GM23248 (cell line): ENCODE measurements around the gene LRP1. TPM values are rescaled to one million over a fixed set of nuclear protein-coding genes. Genes with fewer than 3 reads are reported as not detected.

Experiments
- DNase-seq: peaks from one replicate; pipeline ENCODE4 v3.0.0-alpha.2; 2015
- H2AFZ ChIP-seq: fragments of 200-600 bp; sonication (generic); 2 replicates; pipeline ENCODE4 v1.6.1; 2016; ENCODE audit warnings: antibody characterized with exemption
- H3F3A ChIP-seq: fragments of 200-600 bp; sonication (generic); 2 replicates; pipeline ENCODE4 v1.6.1; 2016; ENCODE audit warnings: mild to moderate bottlenecking, antibody characterized with exemption, mixed run types; ENCODE audit not compliant: insufficient read depth
- H3K27ac ChIP-seq: fragments of 200-600 bp; sonication (generic); 2 replicates; pipeline ENCODE4 v1.5.1; 2016; ENCODE audit warnings: mild to moderate bottlenecking
- H3K27me3 ChIP-seq: fragments of 200-600 bp; sonication (generic); replicated peaks from 2 replicates; pipeline ENCODE4 v1.6.1; 2016; ENCODE audit warnings: mild to moderate bottlenecking; ENCODE audit not compliant: insufficient read depth
- H3K36me3 ChIP-seq: fragments of 200-600 bp; sonication (generic); 2 replicates; pipeline ENCODE4 v1.6.1; 2016; ENCODE audit warnings: low read depth, mild to moderate bottlenecking
- H3K4me1 ChIP-seq: fragments of 200-600 bp; sonication (generic); 2 replicates; pipeline ENCODE4 v1.6.1; 2016; ENCODE audit warnings: mild to moderate bottlenecking; ENCODE audit not compliant: insufficient read depth
- H3K4me2 ChIP-seq: fragments of 200-600 bp; sonication (generic); one replicate; pipeline ENCODE4 v1.6.1; 2016; ENCODE audit warnings: mild to moderate bottlenecking; ENCODE audit not compliant: unreplicated experiment
- H3K4me3 ChIP-seq: fragments of 200-600 bp; sonication (generic); 2 replicates; pipeline ENCODE4 v1.5.1; 2016; ENCODE audit warnings: mild to moderate bottlenecking
- H3K79me2 ChIP-seq: fragments of 200-600 bp; sonication (generic); 2 replicates; pipeline ENCODE4 v1.6.1; 2016; ENCODE audit warnings: mild to moderate bottlenecking; ENCODE audit not compliant: insufficient read depth
- H3K9ac ChIP-seq: fragments of 200-600 bp; sonication (generic); 2 replicates; pipeline ENCODE4 v1.6.1; 2016; ENCODE audit warnings: mild to moderate bottlenecking
- H3K9me2 ChIP-seq: fragments of 200-600 bp; sonication (generic); 2 replicates; pipeline ENCODE4 v1.6.1; 2016; ENCODE audit warnings: mixed run types, mild to moderate bottlenecking, moderate library complexity; ENCODE audit not compliant: insufficient read depth
- H3K9me3 ChIP-seq: fragments of 200-600 bp; sonication (generic); one replicate; pipeline ENCODE4 v1.6.1; 2017; ENCODE audit warnings: low read depth
- H4K20me1 ChIP-seq: fragments of 200-600 bp; sonication (generic); 2 replicates; pipeline ENCODE4 v1.6.0; 2016; ENCODE audit not compliant: insufficient read depth
- EZH2 ChIP-seq: fragments of 200-600 bp; sonication (generic); IDR thresholded peaks from 2 replicates; pipeline ENCODE4 v1.6.1; 2018; ENCODE audit warnings: antibody characterized with exemption, mild to moderate bottlenecking; ENCODE audit not compliant: insufficient read depth, poor library complexity, severe bottlenecking
- EZH2phosphoT487 ChIP-seq: fragments of 200-600 bp; sonication (generic); IDR thresholded peaks from 2 replicates; pipeline ENCODE4 v1.6.1; 2018; ENCODE audit warnings: antibody characterized with exemption, moderate library complexity, mild to moderate bottlenecking, low read depth; ENCODE audit not compliant: insufficient read depth
- WGBS, 2 experiments: methylation state at CpG; one replicate each; pipeline ENCODE4 v1.1.6; 2015 to 2017; ENCODE audit warnings: low lambda C conversion rate in 2 of 2, low coverage in 1 of 2; ENCODE audit errors: missing lambda C conversion rate in 2 of 2; 5-methylcytosine and 5-hydroxymethylcytosine counted together
- in situ Hi-C: fragments of 300-500 bp; cut with MboI; formaldehyde crosslinking; loops from 2 replicates; pipeline ENCODE4 v1.15.0; 2020
- polyA plus RNA-seq: library from polyadenylated mRNA; unstranded; fragments of >200 nt; fragmentation: Nextera tagmentation; extraction: Ambion mirVana; gene quantifications from 2 replicates; pipeline ENCODE4 v1.2.1, GENCODE V29; 2016
- total RNA-seq: library from RNA; depleted of rRNA; stranded (reverse); fragments of >200 nt; shearing (Covaris generic); gene quantifications from 2 replicates; pipeline ENCODE4 v1.2.3, GENCODE V29; 2014

The LRP1 gene
- total and polyA plus RNA-seq, 2 experiments from 2014 or later: 166 to 257 TPM

GRCh38 chr12:57254506-57255280, 126.4 kb downstream of the LRP1 start:
- Histone ChIP-seq H4K20me1 (no peaks in the 10 kb centered on the region), H3K79me2 (no peaks in the 10 kb centered on the region), H2AFZ (no peak overlapping the region), H3K9me2 (no peaks in the 10 kb centered on the region), H3K4me2 (no peak overlapping the region), H3K27me3 (no peaks in the 10 kb centered on the region), H3K36me3 (peaks cover 32% of the 10 kb centered on the region), H3K4me1 (no peaks in the 10 kb centered on the region), H3K9ac (no peak overlapping the region), H3F3A (no peaks in the 10 kb centered on the region; the same call in 1 of the 2 replicates), H3K4me3 (no peak overlapping the region), H3K27ac (no peak overlapping the region), H3K9me3 (no peaks in the 10 kb centered on the region)
- 91% methylated on average over 14 of the region's 14 CpGs for WGBS, 2 experiments
- no peak for DNase-seq
- TF ChIP-seq EZH2 (no peak), EZH2phosphoT487 (no peak)
- in situ Hi-C loops: no loop called here

DNA sequence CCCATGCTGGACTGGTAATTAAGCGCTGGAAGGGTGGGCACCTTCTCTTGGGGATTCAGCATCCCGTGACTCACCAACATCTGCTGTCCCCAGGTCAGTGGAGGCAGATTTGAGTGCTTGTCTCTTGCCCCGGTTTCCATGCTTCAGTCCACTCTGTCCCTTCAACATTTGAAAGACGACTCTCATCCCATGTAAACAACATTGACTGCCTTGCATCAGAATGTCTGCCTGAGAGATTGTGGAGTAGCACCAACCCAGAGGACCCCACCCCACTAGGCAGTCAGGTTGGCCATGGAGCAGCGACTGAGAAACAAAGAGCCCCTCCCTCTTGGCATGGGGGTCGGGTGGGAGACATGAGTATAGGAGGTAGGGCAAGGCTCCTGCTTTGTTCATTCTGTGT, 127.6 kb downstream of the LRP1 start:
- no peak overlapping the region for H2AFZ ChIP-seq
- H3K4me1 ChIP-seq: no peaks in the 10 kb centered on the region
- no peaks in the 10 kb centered on the region for H3K9me2 ChIP-seq
- no peak overlapping the region for H3K4me2 ChIP-seq
- H3K4me3 ChIP-seq: no peak overlapping the region
- no peak for TF ChIP-seq EZH2
- TF ChIP-seq EZH2phosphoT487: no peak
- H3K9me3 ChIP-seq: no peaks in the 10 kb centered on the region
- H3K27ac ChIP-seq: no peak overlapping the region
- H3K79me2 ChIP-seq: no peaks in the 10 kb centered on the region
- DNase-seq: no peak
- WGBS, 2 experiments: 91 to 100% methylated on average over 6 of the region's 6 CpGs
- no peaks in the 10 kb centered on the region; the same call in 1 of the 2 replicates for H3F3A ChIP-seq
- in situ Hi-C loops: no loop called here
- H3K36me3 ChIP-seq: peaks cover 32% of the 10 kb centered on the region
- no peaks in the 10 kb centered on the region for H4K20me1 ChIP-seq
- no peaks in the 10 kb centered on the region for H3K27me3 ChIP-seq
- no peak overlapping the region for H3K9ac ChIP-seq

- no peak overlapping the region for H3K4me2 ChIP-seq
- H2AFZ ChIP-seq: no peak overlapping the region
- no peaks in the 10 kb centered on the region for H3K79me2 ChIP-seq
- no peaks in the 10 kb centered on the region; the same call in 1 of the 2 replicates for H3F3A ChIP-seq
- H3K27me3 ChIP-seq: no peaks in the 10 kb centered on the region
- H3K9me3 ChIP-seq: no peaks in the 10 kb centered on the region
- WGBS, 2 experiments: 75 to 79% methylated on average over 6 of the region's 6 CpGs
- H3K9ac ChIP-seq: no peak overlapping the region
- peaks cover 31% of the 10 kb centered on the region for H3K36me3 ChIP-seq
- no peaks in the 10 kb centered on the region for H3K9me2 ChIP-seq
- no peaks in the 10 kb centered on the region for H4K20me1 ChIP-seq
- H3K27ac ChIP-seq: no peak overlapping the region
- TF ChIP-seq EZH2phosphoT487: no peak
- TF ChIP-seq EZH2: no peak
- in situ Hi-C loops: no loop called here
- no peak for DNase-seq
- H3K4me3 ChIP-seq: no peak overlapping the region
- H3K4me1 ChIP-seq: no peaks in the 10 kb centered on the region
Measured at GRCh38 chr12:57258977-57259970, 131.0 kb downstream of the LRP1 start.

DNA sequence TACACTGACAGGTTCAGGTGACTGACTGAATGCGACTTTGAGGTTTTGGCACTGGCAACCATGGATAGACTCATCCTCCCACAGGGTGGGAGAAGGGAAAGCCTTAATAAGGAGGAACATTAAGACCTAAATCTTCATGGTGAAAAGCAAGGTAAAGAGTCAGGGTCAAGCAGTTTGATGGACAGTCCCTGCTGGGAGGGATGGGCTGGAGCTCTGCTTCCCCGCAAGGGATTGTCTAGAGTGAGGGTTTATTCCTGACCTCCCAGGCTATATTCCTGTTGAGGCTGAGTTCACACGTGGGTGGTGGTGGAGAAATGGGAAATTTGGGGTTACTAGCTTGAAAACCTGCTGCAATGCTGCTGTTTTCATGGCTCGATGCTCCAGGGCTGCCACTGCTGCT, 132.1 kb downstream of the LRP1 start:
- no peak overlapping the region for H3K27ac ChIP-seq
- H3K9me2 ChIP-seq: no peaks in the 10 kb centered on the region
- H3K27me3 ChIP-seq: no peaks in the 10 kb centered on the region
- no peaks in the 10 kb centered on the region for H4K20me1 ChIP-seq
- no peak for DNase-seq
- peaks cover 31% of the 10 kb centered on the region for H3K36me3 ChIP-seq
- 80 to 86% methylated on average over 4 of the region's 4 CpGs for WGBS, 2 experiments
- H3K4me1 ChIP-seq: no peaks in the 10 kb centered on the region
- no peaks in the 10 kb centered on the region for H3K9me3 ChIP-seq
- TF ChIP-seq EZH2 (no peak), EZH2phosphoT487 (no peak)
- no peaks in the 10 kb centered on the region for H3K79me2 ChIP-seq
- no peak overlapping the region for H3K4me3 ChIP-seq
- in situ Hi-C loops: no loop called here
- H3K4me2 ChIP-seq: no peak overlapping the region
- no peak overlapping the region for H2AFZ ChIP-seq
- no peak overlapping the region for H3K9ac ChIP-seq
- H3F3A ChIP-seq: peaks cover 3% of the 10 kb centered on the region; the same call in 1 of the 2 replicates
